GM12891 (cell line): Measurements from ENCODE around the gene PCCA.

Source experiments
- DNase-seq: peaks from one replicate; pipeline ENCODE4 v3.0.0; 2011; ENCODE audit warnings: low spot score; ENCODE audit not compliant: insufficient read length
- FAIRE-seq: peaks from 2 replicates; lab custom pipeline; 2011; peaks lifted over from hg19 to GRCh38; lab: Jason Lieb, UNC
- PAX5 ChIP-seq: IDR thresholded peaks from 2 replicates; pipeline ENCODE4 v1.6.1; 2011; ENCODE audit warnings: low read length, moderate library complexity, mild to moderate bottlenecking; ENCODE audit not compliant: insufficient read depth, severe bottlenecking
- POLR2A ChIP-seq: IDR thresholded peaks from 2 replicates; pipeline ENCODE4 v1.6.1; 2011; ENCODE audit warnings: low read depth, low read length, control low read depth
- POLR2AphosphoS5 ChIP-seq: IDR thresholded peaks from 2 replicates; pipeline ENCODE4 v1.6.1; 2011; ENCODE audit warnings: low read depth, low read length, control low read depth
- POU2F2 ChIP-seq: IDR thresholded peaks from 2 replicates; pipeline ENCODE4 v1.6.1; 2011; ENCODE audit warnings: low read depth, mild to moderate bottlenecking, control low read depth, low read length, moderate library complexity
- SPI1 ChIP-seq: IDR thresholded peaks from 2 replicates; pipeline ENCODE4 v1.6.1; 2011; ENCODE audit warnings: low read depth, low read length, control low read depth
- TAF1 ChIP-seq: IDR thresholded peaks from 2 replicates; pipeline ENCODE4 v1.6.1; 2011; ENCODE audit warnings: low read depth, low read length, control low read depth

The PCCA gene

DNA sequence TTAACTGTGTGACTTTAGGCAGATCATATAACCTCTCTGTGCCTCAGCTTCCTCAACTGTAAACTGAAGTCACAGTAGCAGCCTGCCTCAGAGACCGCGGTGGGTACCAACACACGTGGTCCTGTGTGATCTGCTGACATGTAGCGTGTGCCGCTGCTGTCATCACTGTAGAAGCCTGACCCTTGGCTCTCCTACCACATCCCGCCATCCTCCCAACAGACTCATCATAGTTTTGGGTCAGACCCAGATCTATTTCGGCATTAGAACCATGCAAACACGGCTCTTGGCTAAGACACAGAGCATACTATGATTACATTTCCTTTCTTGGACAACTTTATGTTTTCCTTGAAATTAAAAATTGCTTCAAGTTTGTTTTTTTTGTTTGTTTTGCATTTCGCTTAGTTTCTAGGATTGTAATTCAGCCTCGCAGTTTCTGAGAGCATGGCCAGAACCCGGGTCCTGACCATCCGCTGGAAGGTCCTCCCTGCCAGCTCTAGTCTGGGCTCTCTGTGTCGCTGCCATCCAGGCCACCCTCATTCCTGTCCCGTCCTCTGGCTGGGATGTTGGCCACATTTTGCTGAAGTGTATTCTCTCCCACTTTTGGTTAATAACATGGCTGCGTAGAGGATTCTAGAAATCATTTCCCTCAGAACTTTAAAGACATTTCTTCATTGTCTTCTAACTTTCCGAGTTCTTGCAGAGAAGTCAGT is 446.7 kb downstream of the PCCA start:
- DNase-seq (no peak), FAIRE-seq (no peak)

GRCh38 chr13:100536643-100537180 is 447.8 kb downstream of the PCCA start:
- FAIRE-seq = no peak
- TF ChIP-seq POLR2AphosphoS5 = no peak
- no peak for DNase-seq

More for the DNA sequence above, 446.7 kb downstream of the PCCA start:
- TF ChIP-seq PAX5 (no peak), TAF1 (no peak), POU2F2 (no peak), POLR2AphosphoS5 (no peak), SPI1 (no peak), POLR2A (no peak)

DNA sequence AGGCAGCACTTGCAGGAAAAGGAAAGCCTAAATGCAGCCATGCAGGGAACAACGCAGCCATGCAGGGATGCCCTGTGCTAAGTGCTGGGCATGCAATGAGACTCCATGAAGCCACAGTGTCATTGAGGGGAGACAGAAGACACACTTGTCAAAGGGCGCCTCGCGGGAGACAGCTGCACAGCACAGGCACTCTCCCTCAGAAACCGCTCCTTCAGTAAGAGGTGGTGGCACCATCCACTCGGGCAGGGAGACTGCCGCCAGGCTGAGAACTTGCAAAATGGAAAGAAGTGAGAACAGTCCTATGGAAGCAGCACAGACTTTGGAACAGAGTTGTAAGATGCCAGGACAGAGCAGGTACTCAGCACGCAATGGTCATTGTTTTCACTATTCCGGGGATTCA is 448.6 kb downstream of the PCCA start:
- no peak for FAIRE-seq
- DNase-seq = no peak
- TF ChIP-seq POLR2A (no peak), POLR2AphosphoS5 (no peak), TAF1 (no peak), POU2F2 (no peak), PAX5 (no peak), SPI1 (no peak)

GRCh38 chr13:100537951-100538462 is 449.1 kb downstream of the PCCA start:
- TF ChIP-seq POLR2AphosphoS5 (no peak), POLR2A (no peak), TAF1 (no peak), POU2F2 (no peak), SPI1 (no peak), PAX5 (no peak)
- no peak for DNase-seq
- no peak for FAIRE-seq

DNA sequence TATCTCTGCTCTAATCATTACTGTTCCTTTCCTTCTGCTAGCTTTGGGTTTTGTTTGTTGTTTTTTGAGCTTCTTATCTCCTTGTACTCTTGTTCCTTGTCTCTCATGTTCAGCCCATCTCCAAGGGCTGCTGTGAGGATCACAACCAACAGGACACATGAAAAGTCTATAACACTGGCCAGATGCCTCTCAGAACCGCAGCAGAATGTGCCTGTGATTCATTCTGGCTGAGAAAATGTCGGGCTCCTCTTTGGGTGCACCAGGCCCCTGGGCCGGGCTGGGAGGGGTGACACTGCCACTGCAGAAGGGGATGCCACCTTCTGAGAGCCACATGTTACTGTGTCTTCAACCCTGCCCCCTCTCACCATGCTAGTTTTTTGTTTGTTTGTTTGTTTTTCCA is 451.7 kb downstream of the PCCA start:
- FAIRE-seq (no peak), DNase-seq (no peak)
- TF ChIP-seq PAX5 = no peak
- TF ChIP-seq TAF1 = no peak
- TF ChIP-seq SPI1 = no peak
- TF ChIP-seq POU2F2 = no peak
- TF ChIP-seq POLR2AphosphoS5 = no peak
- no peak for TF ChIP-seq POLR2A

GRCh38 chr13:100541897-100542825 is 453.3 kb downstream of the PCCA start:
- DNase-seq (no peak), FAIRE-seq (peak; percentile 50)
- no peak for TF ChIP-seq POLR2AphosphoS5
- no peak for TF ChIP-seq POU2F2
- TF ChIP-seq SPI1 = no peak
- no peak for TF ChIP-seq TAF1

DNA sequence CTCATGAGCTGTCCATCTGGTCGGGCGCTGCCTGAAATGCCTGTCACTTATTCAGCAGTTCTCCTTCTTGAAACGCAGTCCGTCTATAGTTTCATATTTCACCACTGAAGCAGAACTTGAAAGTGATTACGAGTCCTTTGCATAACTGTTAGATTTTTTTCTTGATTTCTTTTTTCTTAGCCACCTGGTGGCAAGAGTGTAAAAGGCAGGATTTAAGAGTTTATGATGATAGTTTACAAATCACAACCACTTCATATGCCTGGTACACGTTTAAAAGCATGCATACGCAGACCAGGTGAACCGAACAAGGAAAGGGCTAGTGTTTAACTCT is 453.9 kb downstream of the PCCA start:
- FAIRE-seq = peak; percentile 91
- TF ChIP-seq TAF1 (no peak), SPI1 (peak; percentile 42; the same call in 1 of the 2 replicates), POLR2A (no peak), PAX5 (no peak), POLR2AphosphoS5 (no peak), POU2F2 (no peak)
- DNase-seq = peak; percentile 53

DNA sequence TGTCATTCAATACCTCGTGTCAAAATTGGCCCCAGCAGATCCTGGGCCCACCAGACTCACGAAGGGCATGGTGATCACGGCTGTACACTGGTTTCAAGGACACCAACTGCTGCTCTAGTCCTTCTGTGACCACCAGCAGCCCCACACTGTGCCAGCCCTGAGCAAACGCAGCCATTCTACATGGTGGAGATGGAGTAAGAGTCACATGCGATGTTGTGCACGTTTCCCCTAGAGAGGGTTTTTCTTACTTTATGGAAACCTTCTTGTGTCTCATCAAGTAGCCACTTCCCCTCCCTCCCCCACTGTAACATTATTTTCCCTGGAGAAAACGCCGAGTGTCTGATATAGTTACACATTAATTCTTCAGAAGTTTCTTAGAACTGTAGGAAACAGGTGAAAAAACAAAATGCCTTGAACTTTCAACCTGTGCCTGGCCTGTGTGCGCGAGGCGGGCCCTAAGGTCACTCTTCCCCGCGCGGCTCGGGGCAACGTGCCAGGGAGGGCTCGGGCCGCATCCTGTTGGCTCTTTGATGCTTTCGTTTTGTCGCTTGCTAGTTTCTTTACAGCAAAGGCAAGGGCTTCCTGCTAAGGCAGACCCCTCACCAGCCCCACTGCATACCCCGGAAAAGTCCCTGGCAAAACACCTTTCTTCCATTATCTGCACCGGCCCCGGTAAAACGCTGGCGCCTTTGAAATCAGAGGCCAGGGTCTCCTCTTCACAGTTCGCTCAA is 455.1 kb downstream of the PCCA start:
- FAIRE-seq (no peak), DNase-seq (no peak)
- TF ChIP-seq POLR2A = no peak
- TF ChIP-seq SPI1 = no peak
- TF ChIP-seq PAX5 = no peak
- TF ChIP-seq POLR2AphosphoS5 = no peak
- no peak for TF ChIP-seq TAF1
- TF ChIP-seq POU2F2 = no peak
